Stimulated activated CD4-positive, alpha-beta T cell treated with anti-CD3 and anti-CD28 coated beads, TNF-alpha, amount 100 ng/mL, for 24 hours (primary cell): Measurements from ENCODE around the gene ZNF701.
"Not testable (repeated sequence)": the region's sequence is repeated elsewhere in the genome, so short reads cannot be mapped to it uniquely, and the experiment has no call there.

ENCODE experiments used
- DNase-seq, 3 experiments: peaks; one replicate each; pipeline ENCODE4 v3.0.0-alpha.2; 2020; ENCODE audit warnings: low read depth in 3 of 3

ZNF701 gene

GRCh38 chr19:52566121-52566520 lies 4.0 kb upstream of the ZNF701 start:
- no peak for DNase-seq

- no peak for DNase-seq
These were observed 3.5 kb upstream of the ZNF701 start for GRCh38 chr19:52566588-52566987.

DNA sequence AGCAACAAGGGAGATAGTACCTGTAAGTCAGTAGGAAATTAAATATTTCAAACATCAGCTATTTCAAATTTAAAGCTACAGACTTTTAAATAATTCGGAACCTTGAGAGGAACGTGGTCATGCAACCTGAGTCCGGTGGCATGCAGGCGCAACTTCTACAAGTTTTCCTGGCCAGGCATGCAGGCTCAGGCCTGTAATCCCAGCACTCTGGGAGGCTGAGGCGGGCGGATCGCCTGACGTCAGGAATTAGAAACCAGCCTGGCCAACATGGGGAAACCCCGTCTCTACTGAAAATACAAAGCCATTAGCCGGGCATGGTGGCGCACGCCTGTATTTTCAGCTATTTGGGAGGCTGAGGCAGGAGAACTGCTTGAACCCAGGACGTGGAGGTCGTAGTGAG lies 2.2 kb upstream of the ZNF701 start:
- no peak for DNase-seq

DNA sequence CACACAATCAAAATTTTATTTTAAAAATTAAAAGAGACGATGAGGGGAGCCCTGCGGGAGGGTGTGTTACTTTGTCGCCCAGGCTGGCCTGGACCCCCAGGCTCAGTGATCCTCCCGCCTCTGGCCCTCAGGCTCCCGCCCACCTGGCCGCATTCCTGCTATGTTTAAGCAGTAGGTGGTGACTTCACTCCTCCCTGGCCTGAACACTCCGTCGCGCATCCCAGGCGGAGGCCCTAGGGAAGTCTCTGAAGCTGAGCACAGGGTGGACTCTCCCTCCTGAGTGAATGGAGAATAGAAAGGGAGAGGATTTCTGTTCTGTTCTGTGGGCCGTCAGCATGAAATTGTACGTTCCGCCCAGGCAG lies 468 bp upstream of the ZNF701 start:
- not testable (repeated sequence) for DNase-seq

- no peak for DNase-seq
These were observed 14.8 kb downstream of the ZNF701 start for GRCh38 chr19:52584736-52585440.

GRCh38 chr19:52585604-52586003 lies 15.5 kb downstream of the ZNF701 start:
- no peak for DNase-seq

DNA sequence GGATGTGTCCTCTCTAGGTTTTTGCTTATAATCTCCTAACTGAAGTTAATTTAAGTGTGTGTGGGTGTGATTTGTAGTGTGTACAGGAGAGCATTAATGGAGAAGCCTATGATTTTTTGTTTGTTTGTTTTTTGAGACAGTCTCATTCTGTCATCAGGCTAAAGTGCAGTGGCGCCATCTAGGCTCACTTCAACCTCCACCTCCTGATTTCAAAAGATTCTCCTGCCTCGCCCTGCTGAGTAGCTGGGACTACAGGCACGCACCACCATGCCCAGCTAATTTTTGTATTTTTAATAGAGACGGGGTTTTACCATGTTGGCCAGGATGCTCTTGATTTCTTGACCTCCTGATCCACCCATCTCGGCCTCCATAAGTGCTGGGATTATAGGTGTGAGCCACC lies 20.6 kb downstream of the ZNF701 start:
- no peak for DNase-seq

GRCh38 chr19:52592301-52592700 lies 22.2 kb downstream of the ZNF701 start:
- DNase-seq: no peak

DNA sequence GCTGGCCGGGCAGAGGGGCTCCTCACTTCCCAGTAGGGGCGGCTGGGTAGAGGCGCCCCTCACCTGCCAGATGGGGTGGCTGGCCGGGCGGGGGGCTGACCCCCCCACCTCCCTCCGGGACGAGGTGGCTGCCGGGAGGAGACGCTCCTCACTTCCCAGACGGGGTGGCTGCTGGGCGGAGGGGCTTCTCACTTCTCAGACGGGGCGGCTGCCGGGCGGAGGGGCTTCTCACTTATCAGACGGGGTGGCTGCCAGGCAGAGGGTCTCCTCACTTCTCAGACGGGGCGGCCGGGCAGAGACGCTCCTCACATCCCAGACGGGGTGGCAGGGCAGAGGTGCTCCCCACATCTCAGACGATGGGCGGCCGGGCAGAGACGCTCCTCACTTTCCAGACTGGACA lies 23.4 kb downstream of the ZNF701 start:
- DNase-seq: not testable (repeated sequence)

- no peak for DNase-seq
These were observed 29.2 kb downstream of the ZNF701 start for GRCh38 chr19:52599241-52599640.

DNA sequence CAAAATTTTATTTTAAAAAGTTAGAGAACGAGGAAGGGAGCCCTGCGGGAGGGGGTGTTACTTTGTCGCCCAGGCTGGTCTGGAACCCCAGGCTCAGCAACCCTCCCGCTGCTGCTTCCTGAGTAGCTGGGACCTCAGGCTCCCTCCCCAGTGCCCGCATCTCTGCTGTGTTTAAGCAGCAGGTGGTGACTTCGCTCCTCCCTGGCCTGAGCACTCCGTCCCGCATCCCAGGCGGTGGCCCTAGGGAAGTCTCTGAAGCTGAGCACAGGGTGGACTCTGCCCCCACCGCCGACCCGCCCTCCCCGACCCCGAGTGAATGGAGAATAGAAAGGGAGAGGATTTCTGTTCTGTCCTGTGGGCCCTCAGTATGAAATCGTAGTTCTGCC lies 30.5 kb downstream of the ZNF701 start:
- DNase-seq: no peak

DNA sequence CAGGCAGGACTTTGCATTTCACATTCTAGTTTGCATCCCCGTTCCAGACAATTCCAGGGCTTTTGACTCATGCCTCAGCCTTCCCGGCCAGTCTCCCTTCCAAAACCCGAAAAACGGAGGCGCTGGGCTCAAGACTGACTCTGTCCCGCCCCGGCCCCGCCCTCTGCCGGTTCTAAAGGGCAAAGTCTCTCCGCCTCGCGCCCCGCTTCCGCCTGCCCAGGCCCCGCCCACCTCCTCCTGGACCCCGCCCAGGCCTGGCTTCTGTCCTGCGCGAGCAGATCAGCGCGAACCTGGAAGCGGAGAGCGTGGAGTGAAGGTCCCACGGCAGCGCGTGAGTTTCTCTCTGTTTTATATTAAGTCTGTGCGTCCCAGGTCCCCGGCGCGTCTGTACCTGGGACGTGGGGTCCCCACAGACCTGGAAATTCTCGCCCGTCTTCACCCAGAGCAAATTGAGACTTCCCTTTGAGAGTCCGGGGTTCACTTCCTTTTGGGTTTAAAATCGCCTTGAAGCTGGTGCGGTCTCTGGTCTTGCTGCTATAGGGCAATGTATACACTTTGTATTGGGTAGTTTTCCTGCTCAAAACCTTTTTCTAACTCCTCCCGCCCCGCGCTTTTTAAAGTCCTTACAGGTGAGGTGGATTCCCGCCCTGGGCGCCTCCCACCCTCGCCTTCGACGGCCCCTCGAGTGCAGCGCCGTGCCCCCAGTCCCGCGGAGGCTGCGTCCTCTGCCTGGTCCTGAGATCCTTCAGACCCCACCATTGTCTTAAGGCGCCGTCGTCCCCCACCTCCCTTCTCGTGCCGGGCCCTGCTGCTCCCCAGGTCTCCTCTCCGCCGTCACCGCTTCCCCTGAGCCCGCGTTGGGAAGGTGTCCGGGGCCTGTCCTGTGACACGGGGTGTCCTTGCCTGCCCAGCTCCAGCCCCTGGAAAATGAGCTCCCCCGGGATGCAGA lies 31.2 kb downstream of the ZNF701 start:
- DNase-seq: peak; percentile 88 to 93 (median 90)

GRCh38 chr19:52601974-52602366 lies 31.9 kb downstream of the ZNF701 start:
- DNase-seq: not testable (repeated sequence)

DNA sequence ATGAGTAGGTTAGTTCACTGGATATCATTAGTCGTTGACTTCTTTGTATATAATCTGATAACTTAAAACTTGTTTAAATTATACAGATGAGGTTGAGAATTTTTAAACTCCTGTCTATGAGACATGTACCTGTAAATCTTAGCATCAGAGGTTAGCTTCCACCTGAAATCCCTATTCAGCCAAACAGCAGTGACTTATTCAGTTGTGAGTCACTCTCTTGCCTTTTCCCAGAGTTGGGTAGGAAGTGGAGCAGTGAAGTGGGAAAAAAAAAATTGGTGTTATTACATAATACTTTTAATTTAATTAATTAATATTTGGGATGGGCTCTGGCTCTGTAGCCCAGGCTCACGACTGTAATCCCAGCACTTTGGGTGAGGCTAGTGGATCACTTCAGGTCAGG lies 32.9 kb downstream of the ZNF701 start:
- DNase-seq: no peak

DNA sequence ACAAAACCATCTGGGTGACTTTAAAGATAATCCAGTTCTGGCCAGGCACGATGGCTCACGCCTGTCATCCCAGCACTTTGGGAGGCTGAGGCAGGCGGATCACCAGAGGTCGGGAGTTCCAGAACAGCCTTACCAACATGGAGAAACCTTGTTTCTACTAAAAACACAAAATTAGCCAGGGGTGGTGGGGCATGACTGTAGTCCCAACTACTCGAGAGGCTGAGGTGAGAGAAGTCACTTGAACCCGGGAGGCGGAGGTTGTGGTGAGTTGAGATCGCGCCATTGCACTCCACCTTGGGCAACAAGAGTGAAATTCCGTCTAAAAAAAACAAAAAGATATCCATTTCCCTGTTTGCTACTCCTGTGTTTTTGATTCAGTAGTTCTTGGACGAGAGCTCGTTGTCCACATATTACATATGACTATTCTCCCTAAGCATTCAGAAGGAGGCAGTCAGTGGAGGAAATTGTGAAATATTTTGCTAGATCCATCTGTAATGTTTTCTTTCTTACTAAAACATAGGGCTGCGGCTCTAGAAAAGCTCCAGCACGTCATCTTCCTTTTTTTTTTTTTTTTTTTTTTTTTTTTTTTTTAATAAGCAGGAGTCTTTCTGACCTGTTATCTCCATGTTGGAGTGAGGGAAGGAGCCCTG lies 33.6 kb downstream of the ZNF701 start:
- DNase-seq: no peak

DNA sequence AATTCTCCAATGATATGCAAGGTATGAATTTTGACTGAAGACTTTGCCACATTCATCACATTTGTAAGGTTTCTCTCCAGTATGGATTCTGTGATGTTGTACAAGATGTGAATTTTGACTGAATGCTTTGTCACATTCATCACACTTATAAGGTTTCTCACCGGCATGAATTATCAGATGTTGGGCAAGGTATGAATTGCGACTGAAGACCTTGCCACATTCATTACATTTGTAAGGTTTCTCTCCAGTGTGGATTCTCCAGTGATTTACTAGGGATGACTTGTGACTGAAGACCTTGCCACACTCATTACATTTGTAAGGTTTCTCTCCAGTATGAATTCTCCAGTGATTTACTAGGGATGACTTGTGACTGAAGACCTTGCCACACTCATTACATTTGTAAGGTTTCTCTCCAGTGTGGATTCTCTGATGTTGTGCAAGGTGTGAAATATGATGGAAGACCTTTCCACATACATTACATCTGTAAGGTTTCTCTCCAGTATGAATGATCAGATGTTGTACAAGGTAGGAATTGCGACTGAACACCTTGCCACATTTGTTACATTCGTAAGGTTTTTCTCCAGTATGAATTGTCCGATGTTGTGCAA lies 43.3 kb downstream of the ZNF701 start:
- no peak for DNase-seq

GRCh38 chr19:52621376-52621775 lies 51.3 kb downstream of the ZNF701 start:
- DNase-seq: no peak

DNA sequence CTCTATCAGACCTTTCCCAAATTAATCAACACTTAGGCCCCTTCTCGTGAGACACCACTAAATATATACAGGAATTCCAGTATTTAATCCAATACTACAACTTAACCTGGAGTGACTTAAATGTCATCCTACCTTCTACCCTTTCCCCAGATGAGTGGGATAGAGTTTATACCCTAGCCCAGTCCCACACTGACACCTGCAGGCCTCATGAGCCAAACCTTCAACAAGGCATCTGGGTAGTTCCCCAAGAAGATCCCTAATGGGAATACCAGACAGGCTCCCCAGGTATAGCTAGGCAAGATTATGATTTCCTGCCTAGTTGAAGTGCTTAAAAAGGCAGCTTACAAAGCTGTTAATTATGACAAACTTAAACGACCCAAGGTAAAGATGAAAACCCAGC lies 52.2 kb downstream of the ZNF701 start:
- no peak for DNase-seq

DNA sequence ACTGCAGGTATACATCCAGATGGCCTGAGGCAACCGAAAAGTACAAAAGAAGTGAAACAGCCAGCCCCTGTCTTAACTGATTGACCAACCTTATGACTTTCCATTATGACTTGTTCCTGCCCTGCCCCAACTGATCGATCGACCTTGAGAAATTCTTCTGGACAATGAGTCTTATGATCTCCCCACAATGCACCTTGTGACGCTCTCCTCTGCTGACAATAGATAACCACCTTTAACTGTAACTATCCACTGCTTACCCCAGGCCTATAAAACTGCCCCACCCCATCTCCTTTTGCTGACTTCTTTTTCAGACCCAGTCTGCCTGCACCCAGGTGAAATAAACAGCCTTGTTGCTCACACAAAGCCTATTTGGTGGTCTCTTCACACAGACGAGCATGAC lies 56.8 kb downstream of the ZNF701 start:
- no peak for DNase-seq

DNA sequence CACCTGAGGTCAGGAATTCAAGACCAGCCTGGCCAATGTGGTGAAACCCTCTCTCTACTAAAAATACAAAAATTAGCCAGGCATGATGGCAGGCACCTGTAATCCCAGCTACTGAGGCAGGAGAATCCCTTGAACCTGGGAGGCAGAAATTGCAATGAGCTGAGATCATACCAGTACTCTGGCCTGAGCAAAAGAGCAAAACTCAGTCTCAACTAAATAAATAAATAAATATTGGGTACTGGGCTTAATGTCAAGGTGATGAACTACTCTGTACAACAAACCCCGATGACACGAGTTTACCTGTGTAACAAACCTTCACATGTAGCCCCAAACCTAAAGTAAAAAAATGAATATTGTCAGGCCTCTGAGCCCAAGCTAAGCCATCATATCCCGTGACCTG lies 57.4 kb downstream of the ZNF701 start:
- DNase-seq: not testable (repeated sequence)

DNA sequence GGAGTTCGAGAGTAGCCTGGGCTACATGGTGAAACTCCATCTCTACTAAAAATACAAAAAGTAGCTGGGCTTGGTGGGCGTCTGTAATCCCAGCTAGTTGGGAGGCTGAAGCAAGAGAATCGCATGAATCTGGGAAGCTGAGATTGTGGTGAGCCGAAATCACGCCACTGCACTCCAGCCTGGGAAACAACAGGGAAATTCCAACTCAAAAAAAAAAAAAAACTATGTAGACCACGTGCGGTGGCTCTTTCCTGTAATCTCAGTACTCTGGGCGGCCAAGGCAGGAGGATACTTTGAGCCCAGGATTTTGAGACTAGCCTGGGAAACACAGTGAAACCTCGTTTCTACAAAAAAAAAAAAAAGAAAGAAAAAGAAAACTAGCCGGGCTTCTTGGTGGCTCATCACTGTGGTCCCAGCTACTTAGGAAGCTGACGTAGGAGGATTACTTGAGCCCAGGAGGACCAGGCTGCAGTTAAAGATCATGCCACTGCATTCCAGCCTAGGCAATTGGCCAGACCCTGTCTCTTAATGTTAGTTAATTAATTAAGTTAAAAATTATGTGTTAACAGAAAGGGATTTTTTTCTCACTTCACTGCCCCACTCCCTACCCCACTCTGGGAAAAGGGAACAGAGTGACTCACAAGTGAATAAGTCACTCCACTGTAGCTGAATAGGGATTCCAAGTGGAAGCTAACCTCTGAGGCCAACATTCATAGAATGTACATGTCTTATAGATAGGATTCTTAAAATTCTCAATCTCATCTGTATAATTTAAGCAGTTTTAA lies 65.9 kb downstream of the ZNF701 start:
- DNase-seq: no peak
